B cell (primary cell): ENCODE data around the gene IQCK. TPM values are rescaled to one million over a fixed set of nuclear protein-coding genes. Genes with fewer than 3 reads are reported as not detected.

Experiments used
- ATAC-seq: fragments of 200-7000 bp; cut with Tn5 transposase; one replicate; pipeline ENCODE4 v1.10.0; 2021; ENCODE audit warnings: low read depth, mild to moderate bottlenecking, moderate number of reproducible peaks, moderate library complexity
- CTCF ChIA-PET: fragments of 350-600 bp; sonication (Branson Sonifier 250); formaldehyde crosslinking; loops from one replicate; lab custom pipeline; 2021; ENCODE audit warnings: antibody characterized with exemption, inconsistent platforms; lab: Charles Lee
- POLR2A ChIA-PET: fragments of 350-600 bp; sonication (Branson Sonifier 250); formaldehyde crosslinking; loops from one replicate; lab custom pipeline; 2021; ENCODE audit warnings: antibody characterized with exemption; lab: Charles Lee
- DNase-seq: peaks from one replicate; pipeline ENCODE4 v3.0.0; 2013
- H2AFZ ChIP-seq: 2 replicates; pipeline ENCODE4 v1.6.1; 2012; ENCODE audit warnings: mild to moderate bottlenecking, low read depth, low read length; ENCODE audit not compliant: insufficient read depth, poor library complexity, severe bottlenecking
- H3K27ac ChIP-seq, 2 donors: 1 replicate in 1 of 2; 2 replicates in 1 of 2; pipeline ENCODE4 v1.5.1; 2012 to 2013; ENCODE audit warnings: low read length in 2 of 2, mild to moderate bottlenecking in 2 of 2, moderate library complexity in 1 of 2
- H3K27me3 ChIP-seq, 4 experiments: fragments of 200-600 bp in 1 of 4; sonication (generic) in 1 of 4; replicated peaks in 1 of 4; 1 replicate in 2 of 4; 2 replicates in 2 of 4; pipeline versions ENCODE4 v1.6.1 to v1.7.0; 2013 to 2016; ENCODE audit warnings: low read length in 3 of 4, mild to moderate bottlenecking in 2 of 4, mixed read lengths in 1 of 4, moderate library complexity in 1 of 4; ENCODE audit not compliant: insufficient read depth in 4 of 4, control insufficient read depth in 3 of 4; ENCODE audit errors: control extremely low read depth in 1 of 4
- H3K36me3 ChIP-seq, 2 experiments: replicated peaks in 1 of 2; 1 replicate in 1 of 2; 2 replicates in 1 of 2; pipeline versions ENCODE4 v1.6.1 to v1.7.1; 2013; ENCODE audit warnings: low read length in 1 of 2; ENCODE audit not compliant: insufficient read depth in 2 of 2, control insufficient read depth in 1 of 2; ENCODE audit errors: control extremely low read depth in 1 of 2, extremely low read depth in 1 of 2
- H3K4me1 ChIP-seq, 2 donors: fragments of 200-600 bp in 1 of 2; sonication (generic) in 1 of 2; 1 replicate in 1 of 2; 2 replicates in 1 of 2; pipeline versions ENCODE4 v1.5.1 to v1.6.1; 2013 to 2017; ENCODE audit warnings: low read length in 2 of 2; ENCODE audit not compliant: control insufficient read depth in 2 of 2, insufficient read depth in 2 of 2
- H3K4me2 ChIP-seq: replicated peaks from 2 replicates; pipeline ENCODE3; 2012; ENCODE audit warnings: mild to moderate bottlenecking, low read depth, low read length; ENCODE audit not compliant: poor library complexity, severe bottlenecking
- H3K4me3 ChIP-seq, 5 experiments: fragments of 200-600 bp in 1 of 5; sonication (generic) in 1 of 5; 1 replicate in 3 of 5; 2 replicates in 2 of 5; pipeline versions ENCODE4 v1.5.1 to v1.7.0; 2011 to 2016; ENCODE audit warnings: low read length in 4 of 5, mild to moderate bottlenecking in 4 of 5, low read depth in 2 of 5, control low read depth in 1 of 5, moderate library complexity in 1 of 5; ENCODE audit not compliant: insufficient read depth in 1 of 5; ENCODE audit errors: control extremely low read depth in 1 of 5, extremely low read depth in 1 of 5
- H3K79me2 ChIP-seq: fragments of 200-600 bp; sonication (generic); one replicate; pipeline ENCODE4 v1.6.0; 2016; ENCODE audit warnings: low read length; ENCODE audit not compliant: control insufficient read depth, insufficient read depth
- H3K9ac ChIP-seq: fragments of 200-600 bp; sonication (generic); 2 replicates; pipeline ENCODE4 v1.6.1; 2017; ENCODE audit warnings: mild to moderate bottlenecking, low read length, moderate library complexity
- H3K9me3 ChIP-seq, 3 donors: one replicate each; pipeline versions ENCODE4 v1.6.1 to v1.7.1; 2013; ENCODE audit warnings: low read length in 2 of 3; ENCODE audit not compliant: control insufficient read depth in 2 of 3, insufficient read depth in 1 of 3; ENCODE audit errors: control extremely low read depth in 1 of 3
- H4K20me1 ChIP-seq: 2 replicates; pipeline ENCODE4 v1.6.0; 2012; ENCODE audit warnings: mild to moderate bottlenecking, low read length; ENCODE audit not compliant: insufficient read depth, control insufficient read depth, poor library complexity, severe bottlenecking
- H3K27ac Mint-ChIP-seq: one replicate; pipeline ENCODE4 v1.8.0; 2021; ENCODE audit warnings: mixed read lengths
- H3K27me3 Mint-ChIP-seq: one replicate; pipeline ENCODE4 v1.8.0; 2021; ENCODE audit warnings: mixed read lengths
- H3K4me1 Mint-ChIP-seq: one replicate; pipeline ENCODE4 v1.8.0; 2021; ENCODE audit warnings: mixed read lengths
- H3K4me3 Mint-ChIP-seq: one replicate; pipeline ENCODE4 v1.8.0; 2021; ENCODE audit warnings: mixed read lengths
- H3K9me3 Mint-ChIP-seq: one replicate; pipeline ENCODE4 v1.8.0; 2022; ENCODE audit warnings: mixed read lengths; ENCODE audit not compliant: insufficient read depth
- CTCF ChIP-seq: fragments of 200-600 bp; IDR thresholded peaks from one replicate; pipeline ENCODE4 v1.8.0; 2022; ENCODE audit warnings: antibody characterized with exemption, mild to moderate bottlenecking
- EZH2 ChIP-seq: IDR thresholded peaks from 2 replicates; pipeline ENCODE4 v1.6.1; 2012; ENCODE audit warnings: borderline replicate concordance, low read depth, mild to moderate bottlenecking, moderate library complexity, low read length; ENCODE audit not compliant: insufficient read depth, poor library complexity, severe bottlenecking
- WGBS: methylation state at CpG from one replicate; pipeline ENCODE4 v1.1.5; 2013; ENCODE audit warnings: missing lambda C conversion rate; ENCODE audit not compliant: insufficient coverage; 5-methylcytosine and 5-hydroxymethylcytosine counted together
- intact Hi-C: fragments of 100-400 bp; cut with micrococcal nuclease; formaldehyde crosslinking; loops from one replicate; pipeline ENCODE4 v1.10.0; 2022
- polyA plus RNA-seq: library from polyadenylated mRNA; depleted of rRNA; stranded (reverse); fragments of >200 nt; gene quantifications from 2 replicates; pipeline ENCODE4 v1.2.3, GENCODE V29; 2012
- total RNA-seq, 2 donors: library from RNA; stranded (reverse); fragments of 120-200 nt in 1 of 2; gene quantifications; 1 replicate in 1 of 2; 2 replicates in 1 of 2; pipeline versions ENCODE4 v1.2.3 to v1.2.4, GENCODE V29; 2013 to 2022

Gene IQCK
- total and polyA plus RNA-seq, 2 donors (not counting 1 experiment from before 2014, with no cell fraction given) = 1.00 to 3.0 TPM

- no peaks in the 10 kb centered on the region for H3K4me1 Mint-ChIP-seq
- no peaks in the 10 kb centered on the region for H3K9me3 Mint-ChIP-seq
- ATAC-seq (no peak), DNase-seq (no peak)
- CTCF ChIA-PET = no interaction called here
- H3K9me3 ChIP-seq = no peaks in the 10 kb centered on the region
- POLR2A ChIA-PET = no interaction called here
- no peaks in the 10 kb centered on the region for H3K4me1 ChIP-seq
- whole genome bisulfite sequencing = 74% methylated on average over 2 of the region's 6 CpGs
- no peak overlapping the region for H3K4me3 Mint-ChIP-seq
- TF ChIP-seq CTCF (no peak), EZH2 (no peak)
- no peaks in the 10 kb centered on the region for H3K27me3 Mint-ChIP-seq
- H2AFZ ChIP-seq = no peak overlapping the region
- no peaks in the 10 kb centered on the region for H3K79me2 ChIP-seq
- no peaks in the 10 kb centered on the region for H3K27me3 ChIP-seq
- H4K20me1 ChIP-seq = no peaks in the 10 kb centered on the region
- no peaks in the 10 kb centered on the region for H3K36me3 ChIP-seq
- no peak overlapping the region for H3K4me3 ChIP-seq
- no peak overlapping the region for H3K27ac Mint-ChIP-seq
- no peak overlapping the region for H3K27ac ChIP-seq
- no peak overlapping the region for H3K9ac ChIP-seq
- H3K4me2 ChIP-seq = no peak overlapping the region
- intact Hi-C loops = no loop called here
Observed at GRCh38 chr16:19837331-19837980, 119.4 kb downstream of the IQCK start.

- Histone ChIP-seq H3K4me2 (no peak overlapping the region), H3K9ac (no peak overlapping the region), H3K36me3 (no peaks in the 10 kb centered on the region), H2AFZ (no peak overlapping the region), H3K4me3 (no peak overlapping the region), H3K9me3 (no peaks in the 10 kb centered on the region), H3K27me3 (no peaks in the 10 kb centered on the region), H3K4me1 (no peaks in the 10 kb centered on the region), H3K27ac (no peak overlapping the region), H4K20me1 (no peaks in the 10 kb centered on the region), H3K79me2 (no peaks in the 10 kb centered on the region)
- Mint-ChIP-seq H3K4me1 (no peaks in the 10 kb centered on the region), H3K4me3 (no peak overlapping the region), H3K27me3 (no peaks in the 10 kb centered on the region), H3K9me3 (no peaks in the 10 kb centered on the region), H3K27ac (no peak overlapping the region)
- POLR2A ChIA-PET = no interaction called here
- ATAC-seq (no peak), DNase-seq (no peak)
- intact Hi-C loops = no loop called here
- TF ChIP-seq EZH2 = no peak
- no peak for TF ChIP-seq CTCF
- WGBS = 92% methylated on average over 12 of the region's 13 CpGs
- CTCF ChIA-PET = no interaction called here
Observed at GRCh38 chr16:19837984-19838707, 120.1 kb downstream of the IQCK start.
